DND-41 (cell line): Measurements from ENCODE around the gene HS3ST5.

Experiments used
- EZH2 ChIP-seq: IDR thresholded peaks from 3 replicates; pipeline ENCODE4 v1.6.1; 2012; ENCODE audit warnings: borderline replicate concordance, low read depth, mild to moderate bottlenecking, moderate library complexity, low read length, inconsistent platforms; ENCODE audit not compliant: severe bottlenecking
- TF ChIP-seq, protein P1 (sequence below): IDR thresholded peaks from 2 replicates; pipeline ENCODE4 v1.5.1; 2012; ENCODE audit warnings: borderline replicate concordance, low read length, moderate library complexity, mild to moderate bottlenecking; ENCODE audit not compliant: poor library complexity, severe bottlenecking; ENCODE audit errors: extremely low read depth

GRCh38 chr6:114176726-114177125 lies 166.1 kb downstream of the HS3ST5 start:
- TF ChIP-seq, protein P1, sequence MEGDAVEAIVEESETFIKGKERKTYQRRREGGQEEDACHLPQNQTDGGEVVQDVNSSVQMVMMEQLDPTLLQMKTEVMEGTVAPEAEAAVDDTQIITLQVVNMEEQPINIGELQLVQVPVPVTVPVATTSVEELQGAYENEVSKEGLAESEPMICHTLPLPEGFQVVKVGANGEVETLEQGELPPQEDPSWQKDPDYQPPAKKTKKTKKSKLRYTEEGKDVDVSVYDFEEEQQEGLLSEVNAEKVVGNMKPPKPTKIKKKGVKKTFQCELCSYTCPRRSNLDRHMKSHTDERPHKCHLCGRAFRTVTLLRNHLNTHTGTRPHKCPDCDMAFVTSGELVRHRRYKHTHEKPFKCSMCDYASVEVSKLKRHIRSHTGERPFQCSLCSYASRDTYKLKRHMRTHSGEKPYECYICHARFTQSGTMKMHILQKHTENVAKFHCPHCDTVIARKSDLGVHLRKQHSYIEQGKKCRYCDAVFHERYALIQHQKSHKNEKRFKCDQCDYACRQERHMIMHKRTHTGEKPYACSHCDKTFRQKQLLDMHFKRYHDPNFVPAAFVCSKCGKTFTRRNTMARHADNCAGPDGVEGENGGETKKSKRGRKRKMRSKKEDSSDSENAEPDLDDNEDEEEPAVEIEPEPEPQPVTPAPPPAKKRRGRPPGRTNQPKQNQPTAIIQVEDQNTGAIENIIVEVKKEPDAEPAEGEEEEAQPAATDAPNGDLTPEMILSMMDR, result no peak
- TF ChIP-seq EZH2, result no peak
